Stomach (tissue), 9 donors: ENCODE data around the gene VASP. TPM values are rescaled to one million over a fixed set of nuclear protein-coding genes. Genes with fewer than 3 reads are reported as not detected.

Source experiments
- DNase-seq, 2 donors: peaks; one replicate each; pipeline versions ENCODE4 v3.0.0 to v3.0.0-alpha.2; 2013 to 2019
- H3K27ac ChIP-seq, 5 donors: fragments of 200-600 bp in 4 of 5; sonication (generic) in 4 of 5; one replicate each; pipeline ENCODE4 v1.5.1; 2013 to 2019; ENCODE audit warnings: mild to moderate bottlenecking in 1 of 5, moderate library complexity in 1 of 5
- H3K27me3 ChIP-seq, 3 donors: fragments of 200-600 bp; sonication (generic); one replicate each; pipeline ENCODE4 v1.5.1; 2017 to 2019; ENCODE audit warnings: mixed run types in 1 of 3
- H3K36me3 ChIP-seq, 4 donors: fragments of 200-600 bp; sonication (generic); 1 replicate in 3 of 4; 2 replicates in 1 of 4; pipeline ENCODE4 v1.5.1; 2016 to 2019
- H3K4me1 ChIP-seq, 4 donors: fragments of 200-600 bp; sonication (generic); one replicate each; pipeline ENCODE4 v1.5.1; 2016 to 2019
- H3K4me3 ChIP-seq, 4 donors: fragments of 200-600 bp; sonication (generic) in 3 of 4; one replicate each; pipeline ENCODE4 v1.5.1; 2016 to 2019; ENCODE audit warnings: mild to moderate bottlenecking in 1 of 4
- H3K9me3 ChIP-seq, 4 donors: fragments of 200-600 bp; sonication (generic); one replicate each; pipeline ENCODE4 v1.5.1; 2016 to 2019
- CTCF ChIP-seq, 7 experiments: fragments of 450-650 bp in 4 of 7; fragments of 200-600 bp in 3 of 7; sonication (generic) in 3 of 7; IDR thresholded peaks; one replicate each; pipeline ENCODE4 v1.5.1; 2016 to 2019; ENCODE audit warnings: antibody characterized with exemption in 7 of 7, control low read depth in 2 of 7, mild to moderate bottlenecking in 1 of 7
- EP300 ChIP-seq: sonication (generic); formaldehyde crosslinking; IDR thresholded peaks from one replicate; pipeline ENCODE4 v1.6.1; 2017; ENCODE audit warnings: antibody characterized with exemption
- POLR2A ChIP-seq, 4 donors: fragments of 450-650 bp; IDR thresholded peaks; one replicate each; pipeline ENCODE4 v1.6.1; 2016; ENCODE audit warnings: antibody characterized with exemption in 4 of 4, control low read depth in 2 of 4, mild to moderate bottlenecking in 1 of 4, moderate library complexity in 1 of 4
- POLR2AphosphoS5 ChIP-seq, 3 donors: sonication (generic); formaldehyde crosslinking; IDR thresholded peaks; one replicate each; pipeline ENCODE4 v1.6.1; 2016; ENCODE audit warnings: antibody characterized with exemption in 3 of 3
- WGBS, 5 donors: extraction: QIAGEN DNeasy Blood & Tissue Kit in 3 of 5; methylation state at CpG; one replicate each; pipeline versions ENCODE4 v1.1.5 to v1.1.7; 2013 to 2018; 5-methylcytosine and 5-hydroxymethylcytosine counted together
- intact Hi-C: fragments of 100-400 bp; cut with DNase I; formaldehyde crosslinking; loops from one replicate; pipeline ENCODE4 v1.15.1; 2023; ENCODE audit warnings: low total_unique reads
- polyA plus RNA-seq, 3 donors: library from polyadenylated mRNA; stranded (reverse); fragments of 200-250 nt; gene quantifications; one replicate each; pipeline ENCODE4 v1.2.3, GENCODE V29; 2013
- total RNA-seq, 5 donors: library from RNA; depleted of rRNA; stranded (reverse); fragments of >200 nt; gene quantifications; one replicate each; pipeline versions ENCODE4 v1.1.0 to v1.2.3, GENCODE V29; 2014 to 2016
- donor health status: healthy with polysubstance abuse.
- donor health status: Bipolar disorder and iron deficiency.
- donor health status: healthy.

Gene VASP
- total and polyA plus RNA-seq, 8 donors = 48.4 to 280 (median 97.5) TPM

GRCh38 chr19:45558399-45558878 lies 51.2 kb downstream of the VASP start:
- Histone ChIP-seq H3K27me3 (no peaks in the 10 kb centered on the region), H3K36me3 (peaks cover 0 to 4% (median 3%) of the 10 kb centered on the region in 4 donors), H3K9me3 (no peaks in the 10 kb centered on the region), H3K4me3 (no peak overlapping the region), H3K4me1 (peaks cover 0 to 29% (median 19%) of the 10 kb centered on the region in 4 donors), H3K27ac (no peak overlapping the region)
- peak; percentile 56 to 80 for DNase-seq
- 48 to 53% (median 50%) methylated on average over 10 of the region's 10 CpGs for WGBS, 5 donors
- intact Hi-C loops = no loop called here
- TF ChIP-seq EP300 = no peak
- TF ChIP-seq CTCF (IDR thresholded peaks at IDR 0.05) = peak in 4 of 7 experiments; percentile 18 to 44 (median 36)

GRCh38 chr19:45560038-45560437 lies 52.8 kb downstream of the VASP start:
- 91 to 94% (median 93%) methylated on average over 5 of the region's 5 CpGs for WGBS, 5 donors
- TF ChIP-seq POLR2A (IDR thresholded peaks at IDR 0.05) = no peak
- no peak for TF ChIP-seq POLR2AphosphoS5 (IDR thresholded peaks at IDR 0.05)
- no peak for TF ChIP-seq EP300
- no peak for TF ChIP-seq CTCF (IDR thresholded peaks at IDR 0.05)
- Histone ChIP-seq H3K27ac (no peak overlapping the region), H3K4me1 (peaks cover 0 to 27% (median 16%) of the 10 kb centered on the region in 4 donors), H3K9me3 (no peaks in the 10 kb centered on the region), H3K4me3 (no peak overlapping the region), H3K27me3 (no peaks in the 10 kb centered on the region), H3K36me3 (no peaks in the 10 kb centered on the region)
- intact Hi-C loops = no loop called here
- no peak for DNase-seq

DNA sequence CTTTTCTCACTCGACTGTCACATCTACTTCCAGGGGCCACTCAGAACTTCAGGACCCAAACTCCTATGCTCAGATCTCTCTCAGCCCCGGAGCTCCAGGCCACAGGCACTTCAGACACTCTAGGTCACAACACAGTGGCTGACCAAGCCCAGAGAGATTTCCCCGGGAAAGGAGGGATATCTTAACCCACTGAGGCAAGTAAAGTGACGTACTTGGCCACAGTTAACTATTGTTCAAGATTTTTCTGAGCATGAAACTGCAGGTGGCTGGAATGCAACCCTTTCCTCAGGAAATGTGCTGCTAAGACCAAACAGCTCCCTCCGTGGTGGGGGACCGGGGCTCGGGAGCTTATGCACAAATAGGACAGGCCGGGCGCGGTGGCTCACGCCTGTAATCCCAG lies 53.4 kb downstream of the VASP start:
- no peak overlapping the region for H3K4me3 ChIP-seq
- no peak for TF ChIP-seq EP300
- TF ChIP-seq POLR2AphosphoS5 (IDR thresholded peaks at IDR 0.05) = no peak
- no peak for TF ChIP-seq CTCF (IDR thresholded peaks at IDR 0.05)
- TF ChIP-seq POLR2A (IDR thresholded peaks at IDR 0.05) = no peak
- H3K9me3 ChIP-seq = no peaks in the 10 kb centered on the region
- 83 to 91% (median 86%) methylated on average over 7 to 11 of the region's 11 CpGs for WGBS, 5 donors
- no peak overlapping the region for H3K27ac ChIP-seq
- H3K4me1 ChIP-seq = peaks cover 0 to 27% (median 16%) of the 10 kb centered on the region in 4 donors
- intact Hi-C loops = no loop called here
- no peaks in the 10 kb centered on the region for H3K27me3 ChIP-seq
- H3K36me3 ChIP-seq = no peaks in the 10 kb centered on the region
- no peak for DNase-seq

GRCh38 chr19:45564131-45564780 lies 57.0 kb downstream of the VASP start:
- H3K27ac ChIP-seq = no peak overlapping the region
- no peaks in the 10 kb centered on the region for H3K36me3 ChIP-seq
- TF ChIP-seq EP300 = no peak
- no peak for TF ChIP-seq POLR2A (IDR thresholded peaks at IDR 0.05)
- TF ChIP-seq POLR2AphosphoS5 (IDR thresholded peaks at IDR 0.05) = no peak
- no peak for TF ChIP-seq CTCF (IDR thresholded peaks at IDR 0.05)
- peaks cover 4 to 31% (median 22%) of the 10 kb centered on the region in 4 donors for H3K4me1 ChIP-seq
- no peak overlapping the region for H3K4me3 ChIP-seq
- no peak for DNase-seq
- no peaks in the 10 kb centered on the region for H3K9me3 ChIP-seq
- H3K27me3 ChIP-seq = no peaks in the 10 kb centered on the region
- intact Hi-C loops = no loop called here
- WGBS, 5 donors = 78 to 87% (median 80%) methylated on average over 5 of the region's 5 CpGs
